Measurements from ENCODE around the gene JARID2. TPM values are rescaled to one million over a fixed set of nuclear protein-coding genes. Genes with fewer than 3 reads are reported as not detected.

Gene JARID2
- polyA plus RNA-seq, 1 experiment = 6.1 TPM

DNA sequence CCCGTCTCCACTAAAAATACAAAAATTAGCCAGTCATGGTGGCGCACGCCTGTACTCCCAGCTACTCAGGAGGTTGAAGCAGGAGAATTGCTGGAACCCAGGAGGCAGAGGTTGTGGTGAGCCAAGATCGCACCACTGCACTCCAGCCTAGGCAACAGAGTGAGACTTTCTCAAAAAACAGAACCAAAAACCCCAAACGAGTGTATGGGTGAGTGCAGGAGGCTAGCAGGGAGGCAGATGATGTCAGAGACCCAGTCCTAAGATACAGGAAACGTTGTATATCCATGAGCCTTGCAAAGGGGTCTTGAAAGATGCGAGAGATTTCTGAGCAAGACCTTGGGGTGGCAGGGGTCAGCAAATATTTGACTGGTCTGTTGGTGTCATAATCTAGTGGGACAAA, 136.2 kb downstream of the JARID2 start:
- TF ChIP-seq, protein P1, sequence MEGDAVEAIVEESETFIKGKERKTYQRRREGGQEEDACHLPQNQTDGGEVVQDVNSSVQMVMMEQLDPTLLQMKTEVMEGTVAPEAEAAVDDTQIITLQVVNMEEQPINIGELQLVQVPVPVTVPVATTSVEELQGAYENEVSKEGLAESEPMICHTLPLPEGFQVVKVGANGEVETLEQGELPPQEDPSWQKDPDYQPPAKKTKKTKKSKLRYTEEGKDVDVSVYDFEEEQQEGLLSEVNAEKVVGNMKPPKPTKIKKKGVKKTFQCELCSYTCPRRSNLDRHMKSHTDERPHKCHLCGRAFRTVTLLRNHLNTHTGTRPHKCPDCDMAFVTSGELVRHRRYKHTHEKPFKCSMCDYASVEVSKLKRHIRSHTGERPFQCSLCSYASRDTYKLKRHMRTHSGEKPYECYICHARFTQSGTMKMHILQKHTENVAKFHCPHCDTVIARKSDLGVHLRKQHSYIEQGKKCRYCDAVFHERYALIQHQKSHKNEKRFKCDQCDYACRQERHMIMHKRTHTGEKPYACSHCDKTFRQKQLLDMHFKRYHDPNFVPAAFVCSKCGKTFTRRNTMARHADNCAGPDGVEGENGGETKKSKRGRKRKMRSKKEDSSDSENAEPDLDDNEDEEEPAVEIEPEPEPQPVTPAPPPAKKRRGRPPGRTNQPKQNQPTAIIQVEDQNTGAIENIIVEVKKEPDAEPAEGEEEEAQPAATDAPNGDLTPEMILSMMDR (IDR thresholded peaks at IDR 0.05; ENCODE audit: insufficient read depth, low read depth, low read length) = no peak
- Histone ChIP-seq H3K36me3 (ENCODE audit: control insufficient read depth, insufficient read depth, low read length) (no peaks in the 10 kb centered on the region), H3K27me3 (ENCODE audit: control insufficient read depth, insufficient read depth, low read length) (no peaks in the 10 kb centered on the region), H3K4me3 (ENCODE audit: low read depth, low read length) (no peak overlapping the region)
- no peak for DNase-seq (ENCODE audit: low read depth)
- POLR2A ChIA-PET = no interaction called here
- CTCF ChIA-PET = no interaction called here

DNA sequence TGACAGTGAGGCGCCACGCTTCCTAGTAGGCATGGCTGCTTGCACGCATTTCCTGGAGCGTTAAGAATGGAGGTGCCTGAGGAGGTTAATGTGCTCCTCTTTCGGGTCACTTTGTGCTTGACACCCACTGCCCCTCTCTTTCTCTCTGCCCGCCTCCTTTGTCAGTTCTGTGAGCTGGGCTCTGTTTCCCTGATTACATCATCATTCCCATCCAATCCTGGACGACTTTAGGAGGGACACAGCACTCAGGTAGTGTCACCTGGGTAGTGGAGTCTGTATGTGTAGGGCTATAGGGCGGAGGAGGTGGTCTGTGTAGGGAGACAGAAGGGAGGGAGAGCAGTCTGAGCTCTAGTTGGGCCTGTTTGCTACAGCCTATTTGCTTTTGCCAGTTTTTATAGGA, 136.8 kb downstream of the JARID2 start:
- no peaks in the 10 kb centered on the region for H3K36me3 ChIP-seq (ENCODE audit: control insufficient read depth, insufficient read depth, low read length)
- no peak for DNase-seq (ENCODE audit: low read depth)
- ChIA-PET CTCF (interaction anchor here (0.6 kb wide), 1 partner anchor 217 kb away, joined by 7 read pairs; no protein-coding TSS in a partner anchor), POLR2A (no interaction called here)
- TF ChIP-seq, protein P1 (IDR thresholded peaks at IDR 0.05; ENCODE audit: insufficient read depth, low read depth, low read length) = no peak
- no peak overlapping the region for H3K4me3 ChIP-seq (ENCODE audit: low read depth, low read length)
- H3K27me3 ChIP-seq (ENCODE audit: control insufficient read depth, insufficient read depth, low read length) = no peaks in the 10 kb centered on the region

DNA sequence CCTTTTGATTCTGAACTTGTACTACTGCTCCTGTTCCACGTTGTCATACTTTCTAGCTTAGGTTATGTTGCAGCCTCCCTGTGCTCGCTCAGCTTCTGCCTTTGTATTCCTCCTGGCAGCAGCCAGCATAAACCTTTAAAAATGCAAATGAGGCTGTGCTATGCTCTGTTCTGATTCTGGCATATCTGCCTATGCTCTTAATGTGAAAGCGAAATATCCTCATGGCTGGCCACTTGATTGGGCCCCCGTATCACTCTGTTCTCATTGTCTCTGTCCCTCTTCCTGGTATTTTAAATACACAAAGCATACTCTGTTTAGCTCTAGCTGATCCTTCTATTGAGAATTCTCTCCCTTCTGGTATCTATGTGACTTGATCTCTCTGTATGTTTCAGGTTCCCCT, 139.0 kb downstream of the JARID2 start:
- Histone ChIP-seq H3K4me3 (ENCODE audit: low read depth, low read length) (no peak overlapping the region), H3K27me3 (ENCODE audit: control insufficient read depth, insufficient read depth, low read length) (no peaks in the 10 kb centered on the region), H3K36me3 (ENCODE audit: control insufficient read depth, insufficient read depth, low read length) (no peaks in the 10 kb centered on the region)
- ChIA-PET POLR2A (no interaction called here), CTCF (no interaction called here)
- TF ChIP-seq, protein P1 (IDR thresholded peaks at IDR 0.05; ENCODE audit: insufficient read depth, low read depth, low read length) = no peak
- DNase-seq (ENCODE audit: low read depth) = no peak

DNA sequence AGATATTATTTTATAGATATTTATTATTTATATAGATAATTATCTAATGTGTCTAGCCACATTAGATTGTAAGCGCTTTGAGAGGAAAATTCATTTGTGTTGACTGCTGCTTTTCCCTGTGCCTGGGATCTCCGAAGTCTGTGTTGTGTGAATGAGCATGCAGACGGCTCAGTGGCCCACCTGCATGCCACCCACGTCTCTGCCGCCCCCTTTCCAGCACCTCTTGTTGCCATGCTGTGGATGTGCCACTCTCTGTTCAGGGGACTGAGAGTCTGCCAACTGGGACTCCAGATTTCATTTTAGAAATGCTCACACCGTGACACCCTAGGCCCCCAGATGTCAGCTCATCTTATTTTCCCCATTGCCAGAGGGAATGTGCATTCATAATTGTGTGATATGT, 139.7 kb downstream of the JARID2 start:
- CTCF ChIA-PET = no interaction called here
- Histone ChIP-seq H3K36me3 (ENCODE audit: control insufficient read depth, insufficient read depth, low read length) (peaks cover under 1% of the 10 kb centered on the region; the same call in 1 of the 2 replicates), H3K27me3 (ENCODE audit: control insufficient read depth, insufficient read depth, low read length) (no peaks in the 10 kb centered on the region), H3K4me3 (ENCODE audit: low read depth, low read length) (no peak overlapping the region)
- TF ChIP-seq, protein P1 (IDR thresholded peaks at IDR 0.05; ENCODE audit: insufficient read depth, low read depth, low read length) = no peak
- POLR2A ChIA-PET = no interaction called here
- no peak for DNase-seq (ENCODE audit: low read depth)

DNA sequence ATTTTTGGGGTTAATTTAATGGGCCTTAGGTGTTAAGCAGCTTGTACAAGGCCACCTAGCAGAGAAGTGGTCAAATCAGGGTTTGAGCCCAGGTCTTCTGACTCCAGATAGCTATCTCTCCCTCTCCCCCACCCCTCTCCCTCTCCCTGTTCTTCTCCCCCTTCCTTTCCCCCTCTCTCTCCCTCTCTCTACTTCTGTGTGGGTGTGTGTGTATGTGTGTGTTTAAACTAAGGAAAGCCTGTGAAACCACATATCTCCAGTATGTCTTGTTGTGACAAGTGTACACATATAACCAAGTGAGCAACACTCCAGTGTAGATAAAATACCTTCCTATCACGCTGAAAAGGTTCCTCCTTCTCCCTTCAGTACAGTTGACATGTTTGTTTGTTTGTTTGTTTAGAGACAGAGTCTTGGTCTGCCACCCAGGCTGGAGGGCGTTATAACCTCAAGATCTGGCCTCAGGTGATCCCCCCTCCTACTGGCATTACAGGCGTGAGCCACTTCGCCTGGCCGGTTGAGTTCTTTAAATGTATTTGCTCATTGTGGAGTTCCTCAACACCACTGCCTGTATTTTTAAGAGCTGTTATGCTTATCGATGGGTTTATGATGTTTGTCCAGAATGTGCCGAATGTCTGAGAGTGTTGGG, 140.4 kb downstream of the JARID2 start:
- ChIA-PET POLR2A (no interaction called here), CTCF (no interaction called here)
- peaks cover 1% of the 10 kb centered on the region; the same call in 1 of the 2 replicates for H3K36me3 ChIP-seq (ENCODE audit: control insufficient read depth, insufficient read depth, low read length)
- no peaks in the 10 kb centered on the region for H3K27me3 ChIP-seq (ENCODE audit: control insufficient read depth, insufficient read depth, low read length)
- DNase-seq (ENCODE audit: low read depth) = no peak
- TF ChIP-seq, protein P1 (IDR thresholded peaks at IDR 0.05; ENCODE audit: insufficient read depth, low read depth, low read length) = no peak
- no peak overlapping the region for H3K4me3 ChIP-seq (ENCODE audit: low read depth, low read length)
